Activated CD4-positive, alpha-beta memory T cell treated with anti-CD3 and anti-CD28 coated beads, Interleukin-2, amount 10 ng/mL, durations not matched to agents 7 days and 5 days (primary cell): ENCODE results near the gene PGLYRP4. TPM values are rescaled to one million over a fixed set of nuclear protein-coding genes. Genes with fewer than 3 reads are reported as not detected.

Experiments
- CTCF ChIA-PET: fragments of 350-600 bp; sonication (Branson Sonifier 250); formaldehyde crosslinking; loops from one replicate; lab custom pipeline; 2021; ENCODE audit warnings: antibody characterized with exemption, inconsistent platforms; lab: Charles Lee
- POLR2A ChIA-PET: fragments of 350-600 bp; sonication (Branson Sonifier 250); formaldehyde crosslinking; loops from one replicate; lab custom pipeline; 2021; ENCODE audit warnings: antibody characterized with exemption; lab: Charles Lee
- DNase-seq: peaks from one replicate; pipeline ENCODE4 v3.0.0-alpha.2; 2020
- H3K27ac Mint-ChIP-seq: one replicate; pipeline ENCODE4 v1.8.0; 2021; ENCODE audit warnings: mild to moderate bottlenecking, mixed read lengths
- H3K27me3 Mint-ChIP-seq: one replicate; pipeline ENCODE4 v1.8.0; 2021; ENCODE audit warnings: mixed read lengths
- H3K36me3 Mint-ChIP-seq: one replicate; pipeline ENCODE4 v1.8.0; 2021; ENCODE audit warnings: low read depth, mixed read lengths
- H3K4me1 Mint-ChIP-seq: one replicate; pipeline ENCODE4 v1.8.0; 2021; ENCODE audit warnings: mixed read lengths
- H3K4me3 Mint-ChIP-seq: one replicate; pipeline ENCODE4 v1.8.0; 2021; ENCODE audit warnings: mild to moderate bottlenecking, mixed read lengths
- H3K9me3 Mint-ChIP-seq: one replicate; pipeline ENCODE4 v1.8.0; 2021; ENCODE audit warnings: mixed read lengths
- total RNA-seq, 2 experiments: library from RNA; stranded (reverse); gene quantifications; one replicate each; pipeline ENCODE4 v1.2.3, GENCODE V29; 2021

Gene PGLYRP4
- total RNA-seq, 2 experiments from 2014 or later = not detected

- no peak for DNase-seq
- ChIA-PET CTCF (interaction anchor here (2.2 kb wide), 1 partner anchor 136 kb away, joined by 16 read pairs; no protein-coding TSS in a partner anchor), POLR2A (no interaction called here)
- Mint-ChIP-seq H3K9me3 (no peaks in the 10 kb centered on the region), H3K27me3 (peaks cover 5% of the 10 kb centered on the region), H3K4me3 (no peak overlapping the region), H3K4me1 (peaks cover 10% of the 10 kb centered on the region), H3K27ac (no peak overlapping the region), H3K36me3 (no peaks in the 10 kb centered on the region)
These were observed 10.0 kb upstream of the PGLYRP4 start for GRCh38 chr1:153358691-153358975.

GRCh38 chr1:153357853-153358690, 9.4 kb upstream of the PGLYRP4 start, which contains the start of gene S100A9:
TSS of gene S100A9 (plus strand) at chr1:153357854. CDS start at chr1:153358284, 430 bp downstream.
- CTCF ChIA-PET = interaction anchor here (2.2 kb wide), 1 partner anchor 136 kb away, joined by 16 read pairs; no protein-coding TSS in a partner anchor

GRCh38 chr1:153357076-153357852, 8.6 kb upstream of the PGLYRP4 start:
- peaks cover 10% of the 10 kb centered on the region for H3K4me1 Mint-ChIP-seq
- H3K36me3 Mint-ChIP-seq = no peaks in the 10 kb centered on the region
- no peak overlapping the region for H3K4me3 Mint-ChIP-seq
- no peak for DNase-seq
- no peak overlapping the region for H3K27ac Mint-ChIP-seq
- POLR2A ChIA-PET = no interaction called here
- peaks cover 2% of the 10 kb centered on the region for H3K27me3 Mint-ChIP-seq
- CTCF ChIA-PET = interaction anchor here (2.2 kb wide), 1 partner anchor 137 kb away, joined by 16 read pairs; no protein-coding TSS in a partner anchor
- no peaks in the 10 kb centered on the region for H3K9me3 Mint-ChIP-seq

More at GRCh38 chr1:153357853-153358690, 9.4 kb upstream of the PGLYRP4 start, which contains the start of gene S100A9:
- peaks cover 10% of the 10 kb centered on the region for H3K4me1 Mint-ChIP-seq
- H3K9me3 Mint-ChIP-seq = no peaks in the 10 kb centered on the region
- POLR2A ChIA-PET = no interaction called here
- no peak for DNase-seq
- no peaks in the 10 kb centered on the region for H3K36me3 Mint-ChIP-seq
- H3K27ac Mint-ChIP-seq = no peak within 1 kb of the TSS
- H3K27me3 Mint-ChIP-seq = peaks cover 2% of the 10 kb centered on the region
- no peak within 1 kb of the TSS for H3K4me3 Mint-ChIP-seq

GRCh38 chr1:153356392-153357075, 7.9 kb upstream of the PGLYRP4 start:
- Mint-ChIP-seq H3K36me3 (no peaks in the 10 kb centered on the region), H3K4me3 (no peak overlapping the region), H3K4me1 (peaks cover 10% of the 10 kb centered on the region), H3K27me3 (peaks cover 2% of the 10 kb centered on the region), H3K9me3 (no peaks in the 10 kb centered on the region), H3K27ac (no peak overlapping the region)
- CTCF ChIA-PET = interaction anchor here (1.3 to 2.2 kb wide), 4 partner anchors 8 to 138 kb away, joined by 5 to 24 read pairs (median 12); no protein-coding TSS in a partner anchor
- DNase-seq = no peak
- POLR2A ChIA-PET = no interaction called here

- Mint-ChIP-seq H3K4me3 (no peak overlapping the region), H3K36me3 (no peaks in the 10 kb centered on the region), H3K9me3 (no peaks in the 10 kb centered on the region), H3K27ac (no peak overlapping the region), H3K27me3 (peaks cover 7% of the 10 kb centered on the region), H3K4me1 (peaks cover 10% of the 10 kb centered on the region)
- POLR2A ChIA-PET = no interaction called here
- DNase-seq = peak; percentile 49
- CTCF ChIA-PET = interaction anchor here (1.3 to 1.9 kb wide), 4 partner anchors 8 to 139 kb away, joined by 4 to 24 read pairs (median 6); no protein-coding TSS in a partner anchor
These were observed 6.9 kb upstream of the PGLYRP4 start for GRCh38 chr1:153355445-153356071.

GRCh38 chr1:153354515-153355193, 6.0 kb upstream of the PGLYRP4 start:
- H3K27ac Mint-ChIP-seq = no peak overlapping the region
- H3K4me3 Mint-ChIP-seq = no peak overlapping the region
- no peak for DNase-seq
- ChIA-PET CTCF (interaction anchor here (1.3 to 4.3 kb wide), 5 partner anchors 53 to 140 kb away, joined by 4 to 71 read pairs (median 11); no protein-coding TSS in a partner anchor), POLR2A (no interaction called here)
- no peaks in the 10 kb centered on the region for H3K36me3 Mint-ChIP-seq
- H3K4me1 Mint-ChIP-seq = peaks cover 10% of the 10 kb centered on the region
- no peaks in the 10 kb centered on the region for H3K9me3 Mint-ChIP-seq
- peaks cover 9% of the 10 kb centered on the region for H3K27me3 Mint-ChIP-seq

GRCh38 chr1:153353226-153353947, 4.7 kb upstream of the PGLYRP4 start:
- no peak for DNase-seq
- no peak overlapping the region for H3K4me3 Mint-ChIP-seq
- ChIA-PET CTCF (interaction anchor here (0.6 to 4.3 kb wide), 9 partner anchors 10 to 262 kb away, joined by 3 to 71 read pairs (median 4); partner anchors contain the start of gene S100A14), POLR2A (interaction anchor here (0.9 kb wide), 1 partner anchor 9 kb away, joined by 3 read pairs; no protein-coding TSS in a partner anchor)
- peaks cover 14% of the 10 kb centered on the region for H3K27me3 Mint-ChIP-seq
- H3K36me3 Mint-ChIP-seq = no peaks in the 10 kb centered on the region
- H3K27ac Mint-ChIP-seq = no peak overlapping the region
- peaks cover 10% of the 10 kb centered on the region for H3K4me1 Mint-ChIP-seq
- no peaks in the 10 kb centered on the region for H3K9me3 Mint-ChIP-seq

- H3K36me3 Mint-ChIP-seq = no peaks in the 10 kb centered on the region
- POLR2A ChIA-PET = interaction anchor here (0.9 kb wide), 1 partner anchor 10 kb away, joined by 3 read pairs; no protein-coding TSS in a partner anchor
These were observed 3.9 kb upstream of the PGLYRP4 start for GRCh38 chr1:153352523-153352922.

GRCh38 chr1:153350321-153350957, 1.8 kb upstream of the PGLYRP4 start:
- Mint-ChIP-seq H3K36me3 (no peaks in the 10 kb centered on the region), H3K27ac (no peak overlapping the region), H3K4me3 (no peak overlapping the region), H3K27me3 (peaks cover 29% of the 10 kb centered on the region), H3K4me1 (peaks cover 11% of the 10 kb centered on the region), H3K9me3 (no peaks in the 10 kb centered on the region)
- POLR2A ChIA-PET = no interaction called here
- CTCF ChIA-PET = interaction anchor here (4.3 kb wide), 1 partner anchor 144 kb away, joined by 71 read pairs; no protein-coding TSS in a partner anchor
- no peak for DNase-seq

More at GRCh38 chr1:153352523-153352922, 3.9 kb upstream of the PGLYRP4 start:
- CTCF ChIA-PET = interaction anchor here (0.6 to 4.3 kb wide), 8 partner anchors 10 to 149 kb away, joined by 3 to 71 read pairs (median 6); no protein-coding TSS in a partner anchor
- no peaks in the 10 kb centered on the region for H3K9me3 Mint-ChIP-seq
- no peak overlapping the region for H3K27ac Mint-ChIP-seq
- DNase-seq = peak; percentile 71
- H3K4me3 Mint-ChIP-seq = no peak overlapping the region
- peaks cover 17% of the 10 kb centered on the region for H3K27me3 Mint-ChIP-seq
- H3K4me1 Mint-ChIP-seq = peaks cover 4% of the 10 kb centered on the region

- no peak for DNase-seq
- Mint-ChIP-seq H3K4me3 (no peak overlapping the region), H3K4me1 (peaks cover 13% of the 10 kb centered on the region), H3K27ac (no peak overlapping the region), H3K36me3 (no peaks in the 10 kb centered on the region), H3K27me3 (peaks cover 29% of the 10 kb centered on the region), H3K9me3 (no peaks in the 10 kb centered on the region)
- POLR2A ChIA-PET = no interaction called here
- CTCF ChIA-PET = interaction anchor here (1.5 kb wide), 1 partner anchor 145 kb away, joined by 6 read pairs; no protein-coding TSS in a partner anchor
These were observed 1.0 kb upstream of the PGLYRP4 start for GRCh38 chr1:153349363-153350320.
